ENCODE data around the gene MICB.

The MICB gene

DNA sequence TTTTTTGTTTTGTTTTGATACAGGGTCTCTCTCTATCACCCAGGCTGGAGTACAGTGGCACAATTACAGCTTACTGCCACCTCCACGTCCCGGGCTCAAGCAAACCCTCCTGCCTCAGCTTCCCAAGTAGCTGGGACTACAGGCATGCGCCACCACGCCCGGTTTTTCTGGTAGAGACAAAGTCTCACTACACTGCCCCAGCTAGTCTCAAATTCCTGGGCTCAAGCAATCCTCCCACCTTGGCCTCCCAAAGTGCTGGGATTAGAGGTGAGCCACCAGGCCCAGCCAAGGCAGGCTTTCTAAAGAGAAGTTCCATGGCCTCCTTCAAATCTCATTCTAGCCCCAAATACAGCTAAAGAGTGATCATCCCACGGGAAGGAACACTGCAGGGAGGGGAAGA is 36.1 kb downstream of the MICB start:
- H3K9me2 ChIP-seq (replicated peaks; ENCODE audit: control insufficient read depth, low read length), result no peaks in the 10 kb centered on the region
- H3K4me3 ChIP-seq (ENCODE audit: low read length), result no peak overlapping the region
- H3K4me2 ChIP-seq (ENCODE audit: low read length), result no peak overlapping the region
- peaks cover 47% of the 10 kb centered on the region for H3F3A ChIP-seq (ENCODE audit: control insufficient read depth, insufficient read depth)
- H3K27me3 ChIP-seq (ENCODE audit: control insufficient read depth, low read length), result no peaks in the 10 kb centered on the region
- TF ChIP-seq EZH2phosphoT487 (IDR thresholded peaks at IDR 0.05; ENCODE audit: borderline replicate concordance, low read length), result no peak
- no peaks in the 10 kb centered on the region for H3K9me3 ChIP-seq (ENCODE audit: control insufficient read depth, insufficient read depth, low read length)
- H3K4me1 ChIP-seq (ENCODE audit: control insufficient read depth, low read length), result peaks cover 12% of the 10 kb centered on the region
- H3K36me3 ChIP-seq (ENCODE audit: control insufficient read depth, low read length), result peaks cover 96% of the 10 kb centered on the region
- no peak overlapping the region for H3K27ac ChIP-seq (ENCODE audit: low read depth, low read length)
- peaks cover 56% of the 10 kb centered on the region for H3K79me2 ChIP-seq (ENCODE audit: control insufficient read depth, low read length)
- H4K20me1 ChIP-seq (ENCODE audit: control insufficient read depth, insufficient read depth, low read depth, low read length), result peaks cover 41% of the 10 kb centered on the region

DNA sequence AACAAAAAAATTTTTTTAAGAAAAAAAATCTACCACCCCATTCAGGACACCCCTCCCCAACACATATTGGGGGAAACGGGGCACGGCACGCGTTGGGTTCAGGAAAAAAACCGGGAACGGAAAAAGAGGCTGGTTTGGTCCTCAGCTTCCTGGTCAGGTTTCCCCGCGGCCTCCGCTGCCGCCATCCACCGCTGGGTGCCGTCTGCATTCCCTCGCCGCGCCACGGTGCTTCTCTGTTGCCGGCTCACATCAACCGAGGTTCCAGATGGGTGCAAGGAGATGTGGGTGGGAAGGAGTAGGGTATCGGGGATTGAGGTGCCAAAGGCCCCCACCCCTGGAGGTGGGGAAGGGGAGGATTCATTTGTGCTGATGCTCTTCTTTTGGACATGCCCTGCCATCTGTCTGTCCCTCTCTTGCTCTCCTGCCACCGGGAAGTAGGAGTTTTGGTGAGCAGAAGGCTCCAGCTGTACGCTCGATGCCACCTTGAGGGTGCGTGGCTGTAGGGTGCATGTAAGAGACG is 36.6 kb downstream of the MICB start:
- H3K9me3 ChIP-seq (ENCODE audit: control insufficient read depth, insufficient read depth, low read length), result no peaks in the 10 kb centered on the region
- no peak overlapping the region for H3K4me3 ChIP-seq (ENCODE audit: low read length)
- TF ChIP-seq, protein P1, sequence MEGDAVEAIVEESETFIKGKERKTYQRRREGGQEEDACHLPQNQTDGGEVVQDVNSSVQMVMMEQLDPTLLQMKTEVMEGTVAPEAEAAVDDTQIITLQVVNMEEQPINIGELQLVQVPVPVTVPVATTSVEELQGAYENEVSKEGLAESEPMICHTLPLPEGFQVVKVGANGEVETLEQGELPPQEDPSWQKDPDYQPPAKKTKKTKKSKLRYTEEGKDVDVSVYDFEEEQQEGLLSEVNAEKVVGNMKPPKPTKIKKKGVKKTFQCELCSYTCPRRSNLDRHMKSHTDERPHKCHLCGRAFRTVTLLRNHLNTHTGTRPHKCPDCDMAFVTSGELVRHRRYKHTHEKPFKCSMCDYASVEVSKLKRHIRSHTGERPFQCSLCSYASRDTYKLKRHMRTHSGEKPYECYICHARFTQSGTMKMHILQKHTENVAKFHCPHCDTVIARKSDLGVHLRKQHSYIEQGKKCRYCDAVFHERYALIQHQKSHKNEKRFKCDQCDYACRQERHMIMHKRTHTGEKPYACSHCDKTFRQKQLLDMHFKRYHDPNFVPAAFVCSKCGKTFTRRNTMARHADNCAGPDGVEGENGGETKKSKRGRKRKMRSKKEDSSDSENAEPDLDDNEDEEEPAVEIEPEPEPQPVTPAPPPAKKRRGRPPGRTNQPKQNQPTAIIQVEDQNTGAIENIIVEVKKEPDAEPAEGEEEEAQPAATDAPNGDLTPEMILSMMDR (IDR thresholded peaks at IDR 0.05; ENCODE audit: low read depth, low read length, poor library complexity, severe bottlenecking), result no peak
- no peak for TF ChIP-seq EZH2phosphoT487 (IDR thresholded peaks at IDR 0.05; ENCODE audit: borderline replicate concordance, low read length)
- H3K4me2 ChIP-seq (ENCODE audit: low read length), result no peak overlapping the region
- H3F3A ChIP-seq (ENCODE audit: control insufficient read depth, insufficient read depth), result peaks cover 47% of the 10 kb centered on the region
- peaks cover 47% of the 10 kb centered on the region for H4K20me1 ChIP-seq (ENCODE audit: control insufficient read depth, insufficient read depth, low read depth, low read length)
- H3K27me3 ChIP-seq (ENCODE audit: control insufficient read depth, low read length), result no peaks in the 10 kb centered on the region
- peaks cover 98% of the 10 kb centered on the region for H3K36me3 ChIP-seq (ENCODE audit: control insufficient read depth, low read length)
- peaks cover 17% of the 10 kb centered on the region for H3K4me1 ChIP-seq (ENCODE audit: control insufficient read depth, low read length)
- no peak overlapping the region for H3K27ac ChIP-seq (ENCODE audit: low read depth, low read length)
- peaks cover 62% of the 10 kb centered on the region for H3K79me2 ChIP-seq (ENCODE audit: control insufficient read depth, low read length)
- no peaks in the 10 kb centered on the region for H3K9me2 ChIP-seq (replicated peaks; ENCODE audit: control insufficient read depth, low read length)

DNA sequence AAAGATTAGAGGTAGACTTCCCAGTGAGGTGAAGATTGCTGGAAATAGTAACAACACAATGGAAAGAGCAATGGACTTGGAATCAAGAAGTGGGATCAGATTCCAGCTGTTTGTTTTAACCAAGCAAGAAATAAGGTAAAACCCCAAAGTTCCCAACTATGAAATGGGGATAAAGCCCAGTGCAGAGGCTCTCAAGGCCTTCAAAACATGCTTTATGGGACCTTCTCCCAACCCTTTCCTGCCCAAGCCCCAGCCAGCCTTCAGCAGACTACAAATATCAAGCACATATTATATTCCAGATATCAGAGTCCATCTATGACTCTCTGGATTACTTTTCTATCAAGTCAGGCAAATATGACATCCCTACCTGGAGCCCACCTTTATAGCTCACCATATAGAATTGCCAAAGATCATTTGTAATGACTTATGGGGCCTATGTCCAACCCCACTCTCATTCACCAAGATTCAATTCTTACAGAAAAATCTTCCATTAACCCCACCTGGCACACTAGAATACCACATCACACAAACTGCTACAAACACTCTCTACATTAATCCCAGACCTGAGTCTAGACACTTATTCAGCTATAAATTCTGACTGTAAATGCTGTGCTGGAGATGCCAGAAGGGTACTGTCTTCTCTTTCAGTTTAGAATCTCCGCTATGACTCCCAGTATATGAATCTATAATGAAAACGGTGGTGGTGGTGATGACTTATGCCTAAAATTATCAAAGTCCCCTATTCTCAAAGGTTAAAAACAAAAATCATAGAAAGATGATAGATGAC is 37.8 kb downstream of the MICB start:
- Histone ChIP-seq H3F3A (ENCODE audit: control insufficient read depth, insufficient read depth) (peaks cover 41% of the 10 kb centered on the region), H4K20me1 (ENCODE audit: control insufficient read depth, insufficient read depth, low read depth, low read length) (peaks cover 56% of the 10 kb centered on the region), H3K9me2 (replicated peaks; ENCODE audit: control insufficient read depth, low read length) (no peaks in the 10 kb centered on the region), H3K4me3 (ENCODE audit: low read length) (no peak overlapping the region), H3K79me2 (ENCODE audit: control insufficient read depth, low read length) (peaks cover 73% of the 10 kb centered on the region), H3K36me3 (ENCODE audit: control insufficient read depth, low read length) (peaks cover 98% of the 10 kb centered on the region), H3K4me1 (ENCODE audit: control insufficient read depth, low read length) (peaks cover 28% of the 10 kb centered on the region), H3K27ac (ENCODE audit: low read depth, low read length) (no peak overlapping the region), H3K27me3 (ENCODE audit: control insufficient read depth, low read length) (no peaks in the 10 kb centered on the region), H3K9me3 (ENCODE audit: control insufficient read depth, insufficient read depth, low read length) (no peaks in the 10 kb centered on the region), H3K4me2 (ENCODE audit: low read length) (no peak overlapping the region)
- TF ChIP-seq, protein P1 (IDR thresholded peaks at IDR 0.05; ENCODE audit: low read depth, low read length, poor library complexity, severe bottlenecking), result no peak
- no peak for TF ChIP-seq EZH2phosphoT487 (IDR thresholded peaks at IDR 0.05; ENCODE audit: borderline replicate concordance, low read length)

DNA sequence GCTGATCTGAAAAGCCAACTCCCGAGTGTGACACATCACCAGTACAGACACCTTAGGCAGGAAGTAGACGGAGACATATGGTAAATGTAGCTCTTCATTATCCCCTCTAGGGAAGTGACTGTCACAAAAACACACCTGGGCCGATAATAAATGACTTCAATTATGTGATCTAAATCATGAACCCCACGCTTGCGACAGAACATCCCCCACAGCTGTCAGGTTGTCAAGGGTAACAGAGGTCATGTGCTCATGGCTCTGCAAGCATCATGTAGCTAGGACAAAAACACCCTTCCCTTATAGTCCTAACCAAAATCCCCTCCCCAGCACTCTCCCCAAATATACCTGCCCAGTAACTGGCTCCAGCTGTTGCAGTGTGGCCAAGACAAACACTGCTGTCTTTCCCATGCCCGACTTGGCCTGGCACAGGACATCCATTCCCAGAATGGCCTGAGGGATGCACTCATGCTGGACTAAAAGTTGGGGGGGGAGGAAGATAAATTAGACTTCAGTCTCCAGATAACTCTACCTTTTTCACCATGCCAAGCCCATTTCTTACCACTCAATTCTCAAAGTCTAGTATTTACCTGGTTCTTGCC is 41.0 kb downstream of the MICB start:
- H3K4me1 ChIP-seq (ENCODE audit: control insufficient read depth, low read length), result peaks cover 39% of the 10 kb centered on the region
- H3K27me3 ChIP-seq (ENCODE audit: control insufficient read depth, low read length), result no peaks in the 10 kb centered on the region
- H3K36me3 ChIP-seq (ENCODE audit: control insufficient read depth, low read length), result peaks cover 90% of the 10 kb centered on the region
- H3K4me3 ChIP-seq (ENCODE audit: low read length), result peak overlapping the region; percentile 98
- H3K9me2 ChIP-seq (replicated peaks; ENCODE audit: control insufficient read depth, low read length), result no peaks in the 10 kb centered on the region
- H3K4me2 ChIP-seq (ENCODE audit: low read length), result peak overlapping the region; percentile 70
- peaks cover 47% of the 10 kb centered on the region for H4K20me1 ChIP-seq (ENCODE audit: control insufficient read depth, insufficient read depth, low read depth, low read length)
- peaks cover 24% of the 10 kb centered on the region for H3F3A ChIP-seq (ENCODE audit: control insufficient read depth, insufficient read depth)
- no peak overlapping the region for H3K27ac ChIP-seq (ENCODE audit: low read depth, low read length)
- TF ChIP-seq EZH2phosphoT487 (IDR thresholded peaks at IDR 0.05; ENCODE audit: borderline replicate concordance, low read length), result no peak
- TF ChIP-seq, protein P1 (IDR thresholded peaks at IDR 0.05; ENCODE audit: low read depth, low read length, poor library complexity, severe bottlenecking), result no peak
- peaks cover 97% of the 10 kb centered on the region for H3K79me2 ChIP-seq (ENCODE audit: control insufficient read depth, low read length)
- no peaks in the 10 kb centered on the region for H3K9me3 ChIP-seq (ENCODE audit: control insufficient read depth, insufficient read depth, low read length)

All from DOHH2 (cell line).